ENCODE results near the gene ATP2A2. TPM values are rescaled to one million over a fixed set of nuclear protein-coding genes. Genes with fewer than 3 reads are reported as not detected.
A peak's percentile ranks its signal among the peaks of the same experiment; 100 is the strongest.

ATP2A2 gene
- total and polyA plus RNA-seq, 8 donors: 118 to 258 (median 143) TPM

GRCh38 chr12:110304061-110304551 lies 23.1 kb downstream of the ATP2A2 start:
- Histone ChIP-seq H3K4me1 (peaks cover 6 to 39% of the 10 kb centered on the region in 2 donors), H3K27ac (peak overlapping the region in 1 of 2 donors; percentile 20), H3K4me3 (no peak overlapping the region), H3K9me3 (no peaks in the 10 kb centered on the region), H3K36me3 (peaks cover 0 to 91% of the 10 kb centered on the region in 2 donors), H3K27me3 (no peaks in the 10 kb centered on the region)
- DNase-seq (no peak), ATAC-seq (no peak)
- no peak for TF ChIP-seq CTCF (IDR thresholded peaks at IDR 0.05)
- intact Hi-C loops (cut with DNase I): no loop called here

GRCh38 chr12:110307372-110307771 lies 26.3 kb downstream of the ATP2A2 start:
- intact Hi-C loops (cut with DNase I): no loop called here
- H3K36me3 ChIP-seq: peaks cover 0 to 70% of the 10 kb centered on the region in 2 donors

GRCh38 chr12:110310763-110311162 lies 29.7 kb downstream of the ATP2A2 start:
- Histone ChIP-seq H3K27ac (peak overlapping the region in 1 of 2 donors; percentile 23), H3K36me3 (peaks cover 0 to 38% of the 10 kb centered on the region in 2 donors), H3K4me1 (peaks cover 0 to 67% of the 10 kb centered on the region in 2 donors), H3K9me3 (no peaks in the 10 kb centered on the region), H3K4me3 (no peak overlapping the region), H3K27me3 (no peaks in the 10 kb centered on the region)
- intact Hi-C loops (cut with DNase I): no loop called here
- TF ChIP-seq CTCF (IDR thresholded peaks at IDR 0.05): no peak
- no peak for ATAC-seq
- DNase-seq: no peak

More at GRCh38 chr12:110307372-110307771, 26.3 kb downstream of the ATP2A2 start:
- no peak for DNase-seq
- H3K27me3 ChIP-seq: no peaks in the 10 kb centered on the region
- ATAC-seq: no peak
- no peak overlapping the region for H3K4me3 ChIP-seq
- no peaks in the 10 kb centered on the region for H3K9me3 ChIP-seq
- H3K4me1 ChIP-seq: peaks cover 6 to 53% of the 10 kb centered on the region in 2 donors
- no peak overlapping the region for H3K27ac ChIP-seq
- no peak for TF ChIP-seq CTCF (IDR thresholded peaks at IDR 0.05)

GRCh38 chr12:110311903-110312302 lies 30.9 kb downstream of the ATP2A2 start:
- H3K36me3 ChIP-seq: peaks cover 0 to 29% of the 10 kb centered on the region in 2 donors
- H3K4me1 ChIP-seq: peaks cover 0 to 78% of the 10 kb centered on the region in 2 donors
- no peak for ATAC-seq
- DNase-seq: no peak
- intact Hi-C loops (cut with DNase I): no loop called here
- no peaks in the 10 kb centered on the region for H3K27me3 ChIP-seq
- peak overlapping the region in 1 of 2 donors; percentile 58 for H3K27ac ChIP-seq
- H3K9me3 ChIP-seq: no peaks in the 10 kb centered on the region
- TF ChIP-seq CTCF (IDR thresholded peaks at IDR 0.05): no peak
- no peak overlapping the region for H3K4me3 ChIP-seq

- peak; percentile 52 for ATAC-seq
- intact Hi-C loops (cut with DNase I): no loop called here
Measured at GRCh38 chr12:110312581-110313360, 31.7 kb downstream of the ATP2A2 start.

More at GRCh38 chr12:110312581-110313360, 31.7 kb downstream of the ATP2A2 start:
- Histone ChIP-seq H3K9me3 (no peaks in the 10 kb centered on the region), H3K27me3 (no peaks in the 10 kb centered on the region), H3K4me1 (peaks cover 2 to 82% of the 10 kb centered on the region in 2 donors), H3K36me3 (peaks cover 0 to 22% of the 10 kb centered on the region in 2 donors), H3K27ac (peak overlapping the region in 1 of 2 donors; percentile 58), H3K4me3 (no peak overlapping the region)
- no peak for TF ChIP-seq CTCF (IDR thresholded peaks at IDR 0.05)
- DNase-seq: no peak
